ENCODE measurements around the gene HS3ST5.

DNA sequence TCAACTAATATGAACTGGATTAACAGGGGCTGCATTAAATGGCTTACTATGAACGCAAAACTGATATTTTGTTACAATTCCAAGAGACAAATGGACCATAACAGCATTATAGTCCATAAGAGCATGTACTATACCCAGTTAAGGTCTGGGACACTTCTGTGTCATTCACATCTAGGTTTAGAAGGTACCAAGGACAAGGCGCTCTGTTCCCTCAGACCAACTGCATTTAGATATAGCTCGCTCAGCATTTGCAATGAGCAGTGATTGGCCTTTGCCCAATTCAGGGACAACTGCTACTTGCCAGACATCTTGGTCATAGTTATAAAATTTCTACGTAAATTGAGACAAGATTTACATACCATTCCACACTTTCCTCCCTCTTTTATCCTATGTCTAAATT lies 132.4 kb downstream of the HS3ST5 start:
- TF ChIP-seq, protein P1, sequence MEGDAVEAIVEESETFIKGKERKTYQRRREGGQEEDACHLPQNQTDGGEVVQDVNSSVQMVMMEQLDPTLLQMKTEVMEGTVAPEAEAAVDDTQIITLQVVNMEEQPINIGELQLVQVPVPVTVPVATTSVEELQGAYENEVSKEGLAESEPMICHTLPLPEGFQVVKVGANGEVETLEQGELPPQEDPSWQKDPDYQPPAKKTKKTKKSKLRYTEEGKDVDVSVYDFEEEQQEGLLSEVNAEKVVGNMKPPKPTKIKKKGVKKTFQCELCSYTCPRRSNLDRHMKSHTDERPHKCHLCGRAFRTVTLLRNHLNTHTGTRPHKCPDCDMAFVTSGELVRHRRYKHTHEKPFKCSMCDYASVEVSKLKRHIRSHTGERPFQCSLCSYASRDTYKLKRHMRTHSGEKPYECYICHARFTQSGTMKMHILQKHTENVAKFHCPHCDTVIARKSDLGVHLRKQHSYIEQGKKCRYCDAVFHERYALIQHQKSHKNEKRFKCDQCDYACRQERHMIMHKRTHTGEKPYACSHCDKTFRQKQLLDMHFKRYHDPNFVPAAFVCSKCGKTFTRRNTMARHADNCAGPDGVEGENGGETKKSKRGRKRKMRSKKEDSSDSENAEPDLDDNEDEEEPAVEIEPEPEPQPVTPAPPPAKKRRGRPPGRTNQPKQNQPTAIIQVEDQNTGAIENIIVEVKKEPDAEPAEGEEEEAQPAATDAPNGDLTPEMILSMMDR (IDR thresholded peaks at IDR 0.05) = no peak
- no peak for TF ChIP-seq POLR2AphosphoS5 (IDR thresholded peaks at IDR 0.05)

All from sigmoid colon (tissue), 4 donors.